Effector memory CD8-positive, alpha-beta T cell (primary cell): ENCODE results near the gene GABRD.

Source experiments
- ATAC-seq: fragments of 150-1000 bp; cut with Tn5 transposase; replicated peaks from 2 replicates; pipeline ENCODE4 v1.10.0; 2021; ENCODE audit warnings: mild to moderate bottlenecking, moderate library complexity
- DNase-seq, 3 experiments: peaks; one replicate each; pipeline ENCODE4 v3.0.0; 2021
- H3K27ac Mint-ChIP-seq, 2 donors: one replicate each; pipeline ENCODE4 v1.8.0; 2022; ENCODE audit warnings: mild to moderate bottlenecking in 2 of 2, mixed read lengths in 2 of 2, moderate library complexity in 2 of 2
- H3K27me3 Mint-ChIP-seq, 2 donors: one replicate each; pipeline ENCODE4 v1.8.0; 2022; ENCODE audit warnings: mixed read lengths in 2 of 2
- H3K36me3 Mint-ChIP-seq: one replicate; pipeline ENCODE4 v1.8.0; 2022; ENCODE audit warnings: mild to moderate bottlenecking, moderate library complexity, mixed read lengths; ENCODE audit not compliant: insufficient read depth
- H3K4me1 Mint-ChIP-seq, 2 donors: one replicate each; pipeline ENCODE4 v1.8.0; 2022; ENCODE audit warnings: low read depth in 2 of 2, mixed read lengths in 2 of 2
- H3K4me3 Mint-ChIP-seq, 2 donors: one replicate each; pipeline ENCODE4 v1.8.0; 2022; ENCODE audit warnings: mild to moderate bottlenecking in 2 of 2, mixed read lengths in 2 of 2, moderate library complexity in 2 of 2
- H3K9me3 Mint-ChIP-seq, 2 donors: one replicate each; pipeline ENCODE4 v1.8.0; 2022; ENCODE audit warnings: mixed read lengths in 2 of 2

The GABRD gene

GRCh38 chr1:2028870-2029560 is 9.9 kb downstream of the GABRD start:
- DNase-seq: no peak
- H3K36me3 Mint-ChIP-seq: no peaks in the 10 kb centered on the region
- H3K27me3 Mint-ChIP-seq: peaks cover 8 to 32% of the 10 kb centered on the region in 2 donors
- no peak overlapping the region for H3K4me3 Mint-ChIP-seq
- H3K9me3 Mint-ChIP-seq: no peaks in the 10 kb centered on the region
- no peak for ATAC-seq
- no peak overlapping the region for H3K27ac Mint-ChIP-seq
- H3K4me1 Mint-ChIP-seq: no peaks in the 10 kb centered on the region

- no peaks in the 10 kb centered on the region for H3K36me3 Mint-ChIP-seq
- H3K27ac Mint-ChIP-seq: no peak overlapping the region
- H3K4me3 Mint-ChIP-seq: no peak overlapping the region
Observed at GRCh38 chr1:2029561-2029960, 10.4 kb downstream of the GABRD start.

GRCh38 chr1:2030076-2030871 is 11.1 kb downstream of the GABRD start:
- H3K4me1 Mint-ChIP-seq: no peaks in the 10 kb centered on the region
- H3K36me3 Mint-ChIP-seq: no peaks in the 10 kb centered on the region
- DNase-seq: no peak
- ATAC-seq: no peak
- H3K9me3 Mint-ChIP-seq: no peaks in the 10 kb centered on the region
- no peak overlapping the region for H3K27ac Mint-ChIP-seq
- H3K27me3 Mint-ChIP-seq: peaks cover 5 to 29% of the 10 kb centered on the region in 2 donors
- no peak overlapping the region for H3K4me3 Mint-ChIP-seq

More at GRCh38 chr1:2029561-2029960, 10.4 kb downstream of the GABRD start:
- Mint-ChIP-seq H3K9me3 (no peaks in the 10 kb centered on the region), H3K4me1 (no peaks in the 10 kb centered on the region), H3K27me3 (peaks cover 5 to 29% of the 10 kb centered on the region in 2 donors)
- no peak for ATAC-seq
- no peak for DNase-seq

GRCh38 chr1:2031546-2032540 is 12.7 kb downstream of the GABRD start:
- H3K27ac Mint-ChIP-seq: no peak overlapping the region
- no peak for DNase-seq
- peaks cover 5 to 29% of the 10 kb centered on the region in 2 donors for H3K27me3 Mint-ChIP-seq
- H3K36me3 Mint-ChIP-seq: no peaks in the 10 kb centered on the region
- no peaks in the 10 kb centered on the region for H3K9me3 Mint-ChIP-seq
- H3K4me3 Mint-ChIP-seq: no peak overlapping the region
- H3K4me1 Mint-ChIP-seq: no peaks in the 10 kb centered on the region
- no peak for ATAC-seq

GRCh38 chr1:2032737-2033136 is 13.6 kb downstream of the GABRD start:
- Mint-ChIP-seq H3K4me1 (no peaks in the 10 kb centered on the region), H3K36me3 (no peaks in the 10 kb centered on the region), H3K4me3 (no peak overlapping the region), H3K27ac (no peak overlapping the region), H3K9me3 (no peaks in the 10 kb centered on the region), H3K27me3 (peaks cover 5 to 29% of the 10 kb centered on the region in 2 donors)
- ATAC-seq (no peak), DNase-seq (no peak)

GRCh38 chr1:2033165-2033564 is 14.0 kb downstream of the GABRD start:
- Mint-ChIP-seq H3K9me3 (no peaks in the 10 kb centered on the region), H3K27me3 (peaks cover 5 to 30% of the 10 kb centered on the region in 2 donors), H3K36me3 (no peaks in the 10 kb centered on the region), H3K4me3 (no peak overlapping the region), H3K27ac (no peak overlapping the region), H3K4me1 (no peaks in the 10 kb centered on the region)
- DNase-seq (no peak), ATAC-seq (no peak)

- H3K9me3 Mint-ChIP-seq: no peaks in the 10 kb centered on the region
- H3K27ac Mint-ChIP-seq: no peak overlapping the region
- H3K36me3 Mint-ChIP-seq: no peaks in the 10 kb centered on the region
- H3K4me3 Mint-ChIP-seq: no peak overlapping the region
- H3K27me3 Mint-ChIP-seq: peaks cover 5 to 25% of the 10 kb centered on the region in 2 donors
- H3K4me1 Mint-ChIP-seq: no peaks in the 10 kb centered on the region
- ATAC-seq (no peak), DNase-seq (no peak)
Observed at GRCh38 chr1:2036287-2036686, 17.1 kb downstream of the GABRD start.

- H3K9me3 Mint-ChIP-seq: no peaks in the 10 kb centered on the region
- H3K4me1 Mint-ChIP-seq: no peaks in the 10 kb centered on the region
- H3K36me3 Mint-ChIP-seq: peaks cover 2% of the 10 kb centered on the region
- H3K27ac Mint-ChIP-seq: no peak overlapping the region
- H3K4me3 Mint-ChIP-seq: no peak overlapping the region
- DNase-seq: no peak
- peaks cover 5 to 24% of the 10 kb centered on the region in 2 donors for H3K27me3 Mint-ChIP-seq
- ATAC-seq: no peak
Observed at GRCh38 chr1:2037314-2037979, 18.3 kb downstream of the GABRD start.

- peaks cover 5 to 16% of the 10 kb centered on the region in 2 donors for H3K27me3 Mint-ChIP-seq
- no peak overlapping the region for H3K4me3 Mint-ChIP-seq
- H3K36me3 Mint-ChIP-seq: peaks cover 3% of the 10 kb centered on the region
- no peaks in the 10 kb centered on the region for H3K4me1 Mint-ChIP-seq
- H3K9me3 Mint-ChIP-seq: no peaks in the 10 kb centered on the region
- DNase-seq: no peak
- ATAC-seq: no peak
- H3K27ac Mint-ChIP-seq: no peak overlapping the region
Observed at GRCh38 chr1:2038229-2038628, 19.1 kb downstream of the GABRD start.

- ATAC-seq (no peak), DNase-seq (no peak)
- peaks cover 0 to 2% of the 10 kb centered on the region in 2 donors for H3K4me1 Mint-ChIP-seq
- no peak overlapping the region for H3K27ac Mint-ChIP-seq
- H3K27me3 Mint-ChIP-seq: peaks cover 0 to 7% of the 10 kb centered on the region in 2 donors
- H3K9me3 Mint-ChIP-seq: no peaks in the 10 kb centered on the region
- no peak overlapping the region for H3K4me3 Mint-ChIP-seq
- H3K36me3 Mint-ChIP-seq: peaks cover 3% of the 10 kb centered on the region
Observed at GRCh38 chr1:2039251-2039650, 20.1 kb downstream of the GABRD start.

- no peak overlapping the region for H3K4me3 Mint-ChIP-seq
- H3K9me3 Mint-ChIP-seq: no peaks in the 10 kb centered on the region
- DNase-seq: no peak
- no peak for ATAC-seq
- H3K4me1 Mint-ChIP-seq: peaks cover 6 to 7% of the 10 kb centered on the region in 2 donors
- peaks cover 3% of the 10 kb centered on the region for H3K36me3 Mint-ChIP-seq
- peaks cover 0 to 7% of the 10 kb centered on the region in 2 donors for H3K27me3 Mint-ChIP-seq
- no peak overlapping the region for H3K27ac Mint-ChIP-seq
Observed at GRCh38 chr1:2041305-2041704, 22.2 kb downstream of the GABRD start.

- Mint-ChIP-seq H3K36me3 (peaks cover 6% of the 10 kb centered on the region), H3K4me3 (no peak overlapping the region), H3K27me3 (peaks cover 0 to 7% of the 10 kb centered on the region in 2 donors), H3K4me1 (peaks cover 6 to 7% of the 10 kb centered on the region in 2 donors), H3K27ac (no peak overlapping the region), H3K9me3 (no peaks in the 10 kb centered on the region)
- DNase-seq (no peak), ATAC-seq (no peak)
Observed at GRCh38 chr1:2041887-2042286, 22.7 kb downstream of the GABRD start.
